HepG2 (cell line): ENCODE data around the gene PSKH1. TPM values are rescaled to one million over a fixed set of nuclear protein-coding genes. Genes with fewer than 3 reads are reported as not detected.

ENCODE experiments used
- AGO2 ChIP-seq: fragments of 200-400 bp; formaldehyde crosslinking; optimal IDR thresholded peaks from 2 replicates; pipeline ENCODE3; 2017; ENCODE audit warnings: mild to moderate bottlenecking, low read depth, low read length, moderate library complexity
- ATF5 ChIP-seq: sonication (generic); formaldehyde crosslinking; IDR thresholded peaks from 2 replicates; pipeline ENCODE4 v1.4.0; 2020; ENCODE audit warnings: mild to moderate bottlenecking, low read depth, missing genetic modification reagents
- BRCA1 ChIP-seq: sonication (generic); formaldehyde crosslinking; IDR thresholded peaks from 2 replicates; pipeline ENCODE4 v1.4.0; 2020; ENCODE audit warnings: missing genetic modification reagents
- CCAR2 ChIP-seq: fragments of 200-400 bp; formaldehyde crosslinking; optimal IDR thresholded peaks from 2 replicates; pipeline ENCODE3; 2018; ENCODE audit warnings: low read depth, mild to moderate bottlenecking, low read length, moderate library complexity
- CREM ChIP-seq, 2 experiments: sonication (generic) in 1 of 2; formaldehyde crosslinking in 1 of 2; IDR thresholded peaks; 2 replicates each; pipeline versions ENCODE4 v1.4.0 to v1.6.1; 2016 to 2020; ENCODE audit warnings: antibody characterized with exemption in 1 of 2, mild to moderate bottlenecking in 1 of 2, missing genetic modification reagents in 1 of 2
- DMTF1 ChIP-seq: sonication (generic); formaldehyde crosslinking; IDR thresholded peaks from 2 replicates; pipeline ENCODE4 v1.4.0; 2020; ENCODE audit warnings: mild to moderate bottlenecking, missing genetic modification reagents
- E2F1 ChIP-seq: sonication (generic); formaldehyde crosslinking; IDR thresholded peaks from 2 replicates; pipeline ENCODE4 v1.5.0; 2020; ENCODE audit warnings: missing genetic modification reagents
- KDM6A ChIP-seq: IDR thresholded peaks from 2 replicates; pipeline ENCODE4 v1.6.1; 2016; ENCODE audit warnings: low read depth
- KLF15 ChIP-seq: sonication (generic); formaldehyde crosslinking; IDR thresholded peaks from 2 replicates; pipeline ENCODE4 v1.8.1; 2023; ENCODE audit warnings: borderline replicate concordance, mild to moderate bottlenecking, inconsistent platforms, missing genetic modification reagents, mixed read lengths
- SP2 ChIP-seq: sonication (generic); formaldehyde crosslinking; IDR thresholded peaks from 2 replicates; pipeline ENCODE4 v1.5.1; 2020; ENCODE audit warnings: mild to moderate bottlenecking, missing genetic modification reagents
- XBP1 ChIP-seq: sonication (generic); formaldehyde crosslinking; IDR thresholded peaks from 2 replicates; pipeline ENCODE4 v1.5.0; 2020; ENCODE audit warnings: missing genetic modification reagents
- ZFP36L1 ChIP-seq: sonication (generic); formaldehyde crosslinking; IDR thresholded peaks from 2 replicates; pipeline ENCODE4 v1.8.0; 2022; ENCODE audit warnings: mild to moderate bottlenecking, missing genetic modification reagents, moderate library complexity
- ZNF281 ChIP-seq: sonication (generic); formaldehyde crosslinking; IDR thresholded peaks from 2 replicates; pipeline ENCODE4 v1.4.0; 2020; ENCODE audit warnings: missing genetic modification reagents, borderline replicate concordance
- ZNF337 ChIP-seq: sonication (generic); formaldehyde crosslinking; IDR thresholded peaks from 2 replicates; pipeline ENCODE4 v1.5.1; 2020; ENCODE audit warnings: missing genetic modification reagents, low read depth, mild to moderate bottlenecking, borderline replicate concordance
- ZNF564 ChIP-seq: sonication (generic); formaldehyde crosslinking; IDR thresholded peaks from 2 replicates; pipeline ENCODE4 v1.8.1; 2023; ENCODE audit warnings: mild to moderate bottlenecking, missing genetic modification reagents
- ZNF607 ChIP-seq: sonication (generic); formaldehyde crosslinking; IDR thresholded peaks from 2 replicates; pipeline ENCODE4 v1.5.1; 2020; ENCODE audit warnings: missing genetic modification reagents, mild to moderate bottlenecking, borderline replicate concordance
- ZNF710 ChIP-seq: sonication (generic); formaldehyde crosslinking; IDR thresholded peaks from 2 replicates; pipeline ENCODE4 v1.5.0; 2020; ENCODE audit warnings: mild to moderate bottlenecking, missing genetic modification reagents, borderline replicate concordance
- ZSCAN9 ChIP-seq: IDR thresholded peaks from 2 replicates; pipeline ENCODE4 v1.6.1; 2016; ENCODE audit warnings: borderline replicate concordance
- polyA plus RNA-seq, 8 experiments: library from polyadenylated mRNA; depleted of rRNA in 3 of 8; stranded (reverse) in 7 of 8; unstranded in 1 of 8; fragments of >200 nt; fragmentation: Illumina TruSeq in 4 of 8; extraction: Trizol in 4 of 8; gene quantifications; 2 replicates each; pipeline versions ENCODE4 v1.2.1 to v1.2.3, GENCODE V29; 2011 to 2016; ENCODE audit warnings: low read depth in 4 of 8, missing spikeins in 1 of 8, mixed read lengths in 1 of 8; ENCODE audit not compliant: insufficient read depth in 1 of 8
- total RNA-seq, 5 experiments: library from RNA; depleted of rRNA; stranded (reverse); fragments of >200 nt; fragmentation: Illumina TruSeq; extraction: Trizol; gene quantifications; 2 replicates each; pipeline ENCODE4 v1.2.3, GENCODE V29; 2016; ENCODE audit warnings: low read depth in 1 of 5

The PSKH1 gene
- total and polyA plus RNA-seq, 2 of the 13 experiments (the other 11 are each of a cell fraction or from before 2014, with no cell fraction given), result 8.4 to 19.1 TPM

- peak; percentile 82; the same call in 1 of the 2 replicates for TF ChIP-seq DMTF1 (CRISPR knock-in tag)
- peak; percentile 84; the same call in 1 of the 2 replicates for TF ChIP-seq ZNF281 (CRISPR knock-in tag)
- peak; percentile 79; the same call in 1 of the 2 replicates for TF ChIP-seq BRCA1 (CRISPR knock-in tag)
- peak; percentile 92; the same call in 1 of the 2 replicates for TF ChIP-seq ZFP36L1 (CRISPR knock-in tag)
- no peak for TF ChIP-seq ZNF710 (CRISPR knock-in tag)
- peak; percentile 79 for TF ChIP-seq E2F1 (CRISPR knock-in tag)
- TF ChIP-seq CCAR2, result no peak
- peak; percentile 30; the same call in 1 of the 2 replicates for TF ChIP-seq CREM (IDR thresholded peaks at IDR 0.05)
- TF ChIP-seq CREM (CRISPR knock-in tag; IDR thresholded peaks at IDR 0.05), result peak; percentile 25; the same call in 1 of the 2 replicates
- TF ChIP-seq SP2 (CRISPR knock-in tag), result peak; percentile 92
- peak; percentile 76; the same call in 1 of the 2 replicates for TF ChIP-seq XBP1
- peak; percentile 92 for TF ChIP-seq ZNF607 (CRISPR knock-in tag)
- 0 out of 2 replicates have a peak, but pooled peaks have one; percentile 26 for TF ChIP-seq ZSCAN9 (CRISPR knock-in tag)
- 0 out of 2 replicates have a peak, but pooled peaks have one; percentile 72 for TF ChIP-seq ZNF337 (CRISPR knock-in tag)
- TF ChIP-seq KDM6A, result 0 out of 2 replicates have a peak, but pooled peaks have one; percentile 12
- TF ChIP-seq AGO2, result peak; percentile 98
- no peak; the same call in none of the 2 replicates for TF ChIP-seq ZNF564
- TF ChIP-seq ATF5 (CRISPR knock-in tag), result no peak; the same call in 1 of the 2 replicates
- TF ChIP-seq KLF15, result peak; percentile 41; the same call in 1 of the 2 replicates
Observed at GRCh38 chr16:67935402-67936123, 42.5 kb downstream of the PSKH1 start (continued).
